Astrocyte (in vitro differentiated cells and primary cell): ENCODE measurements around the gene NAA60. TPM values are rescaled to one million over a fixed set of nuclear protein-coding genes. Genes with fewer than 3 reads are reported as not detected.

Experiments
- DNase-seq: peaks from one replicate; pipeline ENCODE4 v3.0.0-alpha.2; 2010; ENCODE audit warnings: low read depth
- FAIRE-seq: peaks from 2 replicates; lab custom pipeline; 2011; peaks lifted over from hg19 to GRCh38; lab: Jason Lieb, UNC
- H2AFZ ChIP-seq: 2 replicates; pipeline ENCODE4 v1.6.0; 2012; ENCODE audit warnings: low read depth, low read length, inconsistent platforms
- H3K27ac ChIP-seq: 2 replicates; pipeline ENCODE4 v1.5.1; 2011; ENCODE audit warnings: low read depth, low read length, inconsistent platforms
- H3K27me3 ChIP-seq: 2 replicates; pipeline ENCODE4 v1.6.0; 2011; ENCODE audit warnings: low read length, inconsistent platforms; ENCODE audit not compliant: insufficient read depth
- H3K36me3 ChIP-seq: 2 replicates; pipeline ENCODE4 v1.5.1; 2011; ENCODE audit warnings: low read length, inconsistent platforms; ENCODE audit not compliant: insufficient read depth
- H3K4me1 ChIP-seq: 2 replicates; pipeline ENCODE4 v1.5.1; 2011; ENCODE audit warnings: low read length, inconsistent platforms; ENCODE audit not compliant: insufficient read depth
- H3K4me2 ChIP-seq: 2 replicates; pipeline ENCODE4 v1.6.0; 2012; ENCODE audit warnings: low read length, inconsistent platforms
- H3K4me3 ChIP-seq: 2 replicates; pipeline ENCODE4 v1.5.1; 2011; ENCODE audit warnings: low read depth, mild to moderate bottlenecking, low read length, inconsistent platforms; ENCODE audit not compliant: insufficient read depth
- H3K79me2 ChIP-seq: 2 replicates; pipeline ENCODE4 v1.6.0; 2012; ENCODE audit warnings: mild to moderate bottlenecking, low read length, inconsistent platforms; ENCODE audit not compliant: insufficient read depth
- H3K9ac ChIP-seq: 2 replicates; pipeline ENCODE4 v1.6.0; 2012; ENCODE audit warnings: mild to moderate bottlenecking, low read length, inconsistent platforms
- H3K9me3 ChIP-seq: 2 replicates; pipeline ENCODE4 v1.5.1; 2012; ENCODE audit warnings: low read depth, mild to moderate bottlenecking, low read length, inconsistent platforms; ENCODE audit not compliant: insufficient read depth
- H4K20me1 ChIP-seq: 2 replicates; pipeline ENCODE4 v1.6.0; 2012; ENCODE audit warnings: low read length, inconsistent platforms; ENCODE audit not compliant: insufficient read depth
- H3K27ac Mint-ChIP-seq: one replicate; pipeline ENCODE4 v1.8.0; 2021; ENCODE audit warnings: mild to moderate bottlenecking, mixed read lengths; ENCODE audit not compliant: unreplicated experiment
- H3K27me3 Mint-ChIP-seq: one replicate; pipeline ENCODE4 v1.8.0; 2021; ENCODE audit warnings: low read depth, mixed read lengths; ENCODE audit not compliant: unreplicated experiment
- H3K36me3 Mint-ChIP-seq: one replicate; pipeline ENCODE4 v1.8.0; 2021; ENCODE audit warnings: low read depth, mixed read lengths; ENCODE audit not compliant: unreplicated experiment
- H3K4me1 Mint-ChIP-seq: one replicate; pipeline ENCODE4 v1.8.0; 2021; ENCODE audit warnings: low read depth, mixed read lengths; ENCODE audit not compliant: unreplicated experiment
- H3K4me3 Mint-ChIP-seq: one replicate; pipeline ENCODE4 v1.8.0; 2021; ENCODE audit warnings: mild to moderate bottlenecking, moderate library complexity, mixed read lengths; ENCODE audit not compliant: unreplicated experiment
- H3K9me3 Mint-ChIP-seq: one replicate; pipeline ENCODE4 v1.8.0; 2021; ENCODE audit warnings: mild to moderate bottlenecking, mixed read lengths; ENCODE audit not compliant: unreplicated experiment
- CTCF ChIP-seq: IDR thresholded peaks from 2 replicates; pipeline ENCODE4 v1.5.1; 2011; ENCODE audit warnings: low read depth, mild to moderate bottlenecking, inconsistent platforms, low read length, moderate library complexity; ENCODE audit not compliant: insufficient read depth
- EZH2 ChIP-seq: IDR thresholded peaks from 2 replicates; pipeline ENCODE4 v1.6.1; 2012; ENCODE audit warnings: mild to moderate bottlenecking, low read length, inconsistent platforms; ENCODE audit not compliant: insufficient read depth
- total RNA-seq: library from RNA; stranded (reverse); gene quantifications from 2 replicates; pipeline ENCODE4 v1.2.1, GENCODE V29; 2021

NAA60 gene
- total RNA-seq, 1 donor from 2014 or later, result 64.9 TPM

DNA sequence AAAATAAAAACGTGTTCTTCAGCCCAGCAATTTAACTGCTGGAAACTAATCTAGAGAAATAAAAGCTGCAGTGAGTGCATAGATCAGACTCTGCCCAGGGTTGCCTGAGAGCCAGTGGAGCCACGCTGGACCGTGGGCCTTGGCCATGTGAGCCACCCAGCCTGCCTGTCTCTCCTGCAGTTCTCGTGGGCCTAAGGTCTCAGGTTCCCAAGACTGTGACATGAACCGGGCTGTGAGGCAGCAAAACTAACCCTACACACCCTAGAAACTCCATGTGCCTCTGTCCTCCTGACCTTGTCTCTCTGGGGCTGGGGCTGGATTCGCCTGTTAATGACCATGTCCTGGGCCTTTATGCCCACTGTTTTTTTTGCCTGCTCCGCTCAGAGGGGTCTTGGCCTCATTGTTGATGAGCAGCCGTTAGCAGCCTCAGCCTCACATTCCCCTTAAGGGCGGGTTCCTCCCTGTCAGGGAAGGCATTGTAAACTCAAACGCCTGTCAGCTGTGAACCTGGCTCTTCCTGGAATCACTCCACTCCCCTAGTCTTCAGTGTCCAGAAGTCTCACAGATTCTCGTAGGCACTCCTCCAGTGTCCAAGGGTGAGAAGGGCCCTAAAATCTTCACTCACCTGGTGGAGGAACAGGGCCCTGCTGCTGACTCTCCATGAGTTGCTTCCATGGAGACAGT, 34.9 kb downstream of the NAA60 start:
- Mint-ChIP-seq H3K27me3 (no peaks in the 10 kb centered on the region), H3K4me1 (peaks cover 15% of the 10 kb centered on the region), H3K9me3 (peaks cover 4% of the 10 kb centered on the region), H3K4me3 (no peak overlapping the region), H3K36me3 (peaks cover 31% of the 10 kb centered on the region), H3K27ac (peak overlapping the region; percentile 58)
- H3K36me3 ChIP-seq, result peaks cover 14% of the 10 kb centered on the region
- H3K9ac ChIP-seq, result no peak overlapping the region
- no peak for TF ChIP-seq CTCF
- TF ChIP-seq EZH2, result no peak
- peaks cover 79% of the 10 kb centered on the region for H4K20me1 ChIP-seq
- no peak overlapping the region for H3K4me3 ChIP-seq
- H2AFZ ChIP-seq, result no peak overlapping the region
- peaks cover 56% of the 10 kb centered on the region for H3K79me2 ChIP-seq
- DNase-seq (no peak), FAIRE-seq (no peak)
- H3K9me3 ChIP-seq, result no peaks in the 10 kb centered on the region
- peaks cover 5% of the 10 kb centered on the region for H3K4me1 ChIP-seq
- H3K27me3 ChIP-seq, result no peaks in the 10 kb centered on the region
- no peak overlapping the region for H3K4me2 ChIP-seq
- H3K27ac ChIP-seq, result no peak overlapping the region

GRCh38 chr16:3479654-3480216, 36.3 kb downstream of the NAA60 start:
- Histone ChIP-seq H3K27me3 (no peaks in the 10 kb centered on the region), H3K9me3 (no peaks in the 10 kb centered on the region), H3K27ac (no peak overlapping the region), H3K4me1 (peaks cover 5% of the 10 kb centered on the region), H4K20me1 (peaks cover 73% of the 10 kb centered on the region), H2AFZ (no peak overlapping the region), H3K36me3 (peaks cover 18% of the 10 kb centered on the region), H3K4me3 (no peak overlapping the region), H3K4me2 (no peak overlapping the region), H3K79me2 (peaks cover 42% of the 10 kb centered on the region), H3K9ac (no peak overlapping the region)
- no peak overlapping the region for H3K27ac Mint-ChIP-seq
- no peaks in the 10 kb centered on the region for H3K27me3 Mint-ChIP-seq
- no peak overlapping the region for H3K4me3 Mint-ChIP-seq
- H3K4me1 Mint-ChIP-seq, result peaks cover 15% of the 10 kb centered on the region
- no peak for TF ChIP-seq CTCF
- TF ChIP-seq EZH2, result no peak
- FAIRE-seq (no peak), DNase-seq (no peak)
- H3K36me3 Mint-ChIP-seq, result peaks cover 31% of the 10 kb centered on the region
- peaks cover 4% of the 10 kb centered on the region for H3K9me3 Mint-ChIP-seq
